Mesothelial cell of epicardium (in vitro differentiated cells): ENCODE data around the gene TSACC. TPM values are rescaled to one million over a fixed set of nuclear protein-coding genes. Genes with fewer than 3 reads are reported as not detected.
"Not testable (repeated sequence)": the region's sequence is repeated elsewhere in the genome, so short reads cannot be mapped to it uniquely, and the experiment has no call there.

ENCODE experiments used
- DNase-seq, 2 experiments: peaks; one replicate each; pipeline ENCODE4 v3.0.0; 2021; ENCODE audit warnings: low spot score in 2 of 2; ENCODE audit not compliant: unreplicated experiment in 2 of 2
- H3K27ac Mint-ChIP-seq: 2 replicates; pipeline ENCODE4 v1.8.0; 2021; ENCODE audit warnings: mixed read lengths
- H3K27me3 Mint-ChIP-seq: 2 replicates; pipeline ENCODE4 v1.8.0; 2021; ENCODE audit warnings: low read depth, mixed read lengths
- H3K36me3 Mint-ChIP-seq: 2 replicates; pipeline ENCODE4 v1.8.0; 2021; ENCODE audit warnings: mixed read lengths
- H3K4me1 Mint-ChIP-seq: 2 replicates; pipeline ENCODE4 v1.8.0; 2021; ENCODE audit warnings: mixed read lengths
- H3K4me3 Mint-ChIP-seq: 2 replicates; pipeline ENCODE4 v1.8.0; 2021; ENCODE audit warnings: mild to moderate bottlenecking, moderate library complexity, mixed read lengths
- H3K9me3 Mint-ChIP-seq: 2 replicates; pipeline ENCODE4 v1.8.0; 2021; ENCODE audit warnings: mixed read lengths
- total RNA-seq: library from RNA; stranded (reverse); gene quantifications from 3 replicates; pipeline ENCODE4 v1.2.1, GENCODE V29; 2021
- TF ChIP-seq, protein P1 (sequence below): fragments of 200-600 bp; sonication (generic); IDR thresholded peaks from one replicate; pipeline ENCODE4 v1.5.0; 2021; ENCODE audit warnings: antibody characterized with exemption; ENCODE audit not compliant: unreplicated experiment

Gene TSACC
- total RNA-seq, 1 donor from 2014 or later, result not detected

DNA sequence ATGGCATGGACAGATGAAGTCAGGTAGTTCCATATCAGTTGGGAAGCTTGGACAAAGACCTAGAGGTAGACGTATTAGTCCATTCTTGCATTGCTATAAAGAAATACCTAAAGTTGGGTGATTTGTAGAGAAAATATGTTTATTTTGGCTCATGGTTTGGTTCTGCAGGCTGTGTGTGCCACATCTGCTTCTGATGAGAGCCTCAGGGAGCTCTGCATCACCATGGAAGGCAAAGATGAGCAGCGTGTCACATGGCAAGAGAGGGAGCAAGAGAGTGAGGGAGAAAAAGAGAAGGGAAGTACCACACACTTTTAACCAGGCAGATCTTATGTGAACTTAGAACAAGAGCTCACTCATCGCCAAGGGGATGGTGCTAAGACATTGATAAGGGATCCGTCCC, 9.0 kb downstream of the TSACC start:
- no peaks in the 10 kb centered on the region for H3K36me3 Mint-ChIP-seq
- H3K9me3 Mint-ChIP-seq, result no peaks in the 10 kb centered on the region
- H3K4me3 Mint-ChIP-seq, result no peak overlapping the region
- H3K4me1 Mint-ChIP-seq, result peaks cover 31% of the 10 kb centered on the region
- TF ChIP-seq, protein P1, sequence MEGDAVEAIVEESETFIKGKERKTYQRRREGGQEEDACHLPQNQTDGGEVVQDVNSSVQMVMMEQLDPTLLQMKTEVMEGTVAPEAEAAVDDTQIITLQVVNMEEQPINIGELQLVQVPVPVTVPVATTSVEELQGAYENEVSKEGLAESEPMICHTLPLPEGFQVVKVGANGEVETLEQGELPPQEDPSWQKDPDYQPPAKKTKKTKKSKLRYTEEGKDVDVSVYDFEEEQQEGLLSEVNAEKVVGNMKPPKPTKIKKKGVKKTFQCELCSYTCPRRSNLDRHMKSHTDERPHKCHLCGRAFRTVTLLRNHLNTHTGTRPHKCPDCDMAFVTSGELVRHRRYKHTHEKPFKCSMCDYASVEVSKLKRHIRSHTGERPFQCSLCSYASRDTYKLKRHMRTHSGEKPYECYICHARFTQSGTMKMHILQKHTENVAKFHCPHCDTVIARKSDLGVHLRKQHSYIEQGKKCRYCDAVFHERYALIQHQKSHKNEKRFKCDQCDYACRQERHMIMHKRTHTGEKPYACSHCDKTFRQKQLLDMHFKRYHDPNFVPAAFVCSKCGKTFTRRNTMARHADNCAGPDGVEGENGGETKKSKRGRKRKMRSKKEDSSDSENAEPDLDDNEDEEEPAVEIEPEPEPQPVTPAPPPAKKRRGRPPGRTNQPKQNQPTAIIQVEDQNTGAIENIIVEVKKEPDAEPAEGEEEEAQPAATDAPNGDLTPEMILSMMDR, result no peak
- peaks cover 4% of the 10 kb centered on the region for H3K27me3 Mint-ChIP-seq
- H3K27ac Mint-ChIP-seq, result no peak overlapping the region
- DNase-seq, result no peak

DNA sequence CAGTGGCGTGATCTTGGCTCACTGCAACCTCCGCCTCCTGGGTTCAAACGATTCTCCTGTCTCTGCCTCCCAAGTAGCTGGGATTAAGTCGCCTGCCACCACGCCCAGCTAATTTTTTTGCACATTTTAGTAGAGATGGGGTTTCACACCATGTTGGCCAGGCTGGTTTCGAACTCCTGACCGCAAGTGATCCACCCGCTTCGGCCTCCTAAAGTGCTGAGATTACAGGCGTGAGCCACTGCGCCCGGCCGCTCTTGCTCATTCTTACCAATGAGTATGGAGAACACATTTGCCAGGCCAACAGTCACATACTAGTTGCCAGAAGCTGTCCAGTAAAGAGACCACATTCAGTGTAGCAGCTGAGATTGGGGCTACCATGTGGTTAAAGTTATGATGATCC, 14.2 kb downstream of the TSACC start:
- peaks cover 19% of the 10 kb centered on the region for H3K27me3 Mint-ChIP-seq
- DNase-seq, H3K36me3 Mint-ChIP-seq, H3K4me3 Mint-ChIP-seq, H3K27ac Mint-ChIP-seq, H3K9me3 Mint-ChIP-seq, H3K4me1 Mint-ChIP-seq: not testable (repeated sequence)

- TF ChIP-seq, protein P1, result no peak
- Mint-ChIP-seq H3K36me3 (no peaks in the 10 kb centered on the region), H3K27ac (no peak overlapping the region), H3K9me3 (peaks cover 7% of the 10 kb centered on the region), H3K27me3 (peaks cover 25% of the 10 kb centered on the region), H3K4me3 (no peak overlapping the region), H3K4me1 (peaks cover 7% of the 10 kb centered on the region)
- no peak for DNase-seq
Measured at GRCh38 chr1:156356262-156356874, 18.0 kb downstream of the TSACC start.

DNA sequence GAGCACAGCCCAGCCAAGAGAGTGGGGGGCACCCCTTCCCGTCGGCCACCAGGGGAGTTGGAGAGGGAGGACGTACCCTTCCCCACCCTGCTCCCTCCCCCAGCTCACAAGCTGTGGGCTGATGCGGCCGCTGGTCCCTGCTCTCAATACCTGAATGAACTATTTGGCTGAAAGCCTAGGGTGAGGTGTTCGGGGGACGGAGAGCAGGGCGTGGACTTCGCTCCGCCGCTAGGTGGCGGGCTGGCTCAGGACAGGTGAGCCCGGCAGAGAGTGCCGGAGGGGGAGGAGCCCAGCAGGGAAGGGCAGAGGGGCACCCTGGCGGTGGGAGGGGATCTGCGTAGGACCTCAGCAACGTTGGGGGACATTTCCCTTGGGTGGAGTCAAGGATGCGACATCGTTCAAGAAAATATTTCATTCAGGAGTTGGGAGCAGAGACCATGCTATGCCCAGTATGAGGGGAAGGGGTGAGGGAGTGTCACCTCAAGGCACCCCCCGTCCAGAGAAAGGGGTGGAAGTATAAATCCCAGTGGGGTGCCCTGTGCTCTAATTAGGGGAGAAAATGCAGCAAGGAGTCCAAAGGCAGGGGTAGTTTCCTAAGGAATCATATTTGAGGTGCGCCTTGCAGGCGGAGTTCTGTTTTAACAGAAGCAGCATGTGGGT, 18.7 kb downstream of the TSACC start:
- Mint-ChIP-seq H3K4me3 (peak overlapping the region; percentile 43), H3K9me3 (peaks cover 7% of the 10 kb centered on the region), H3K27ac (no peak overlapping the region), H3K4me1 (peaks cover 7% of the 10 kb centered on the region), H3K27me3 (peaks cover 25% of the 10 kb centered on the region), H3K36me3 (no peaks in the 10 kb centered on the region)
- TF ChIP-seq, protein P1, result peak; percentile 81
- DNase-seq, result peak; percentile 48 to 74

GRCh38 chr1:156357977-156358376, 19.7 kb downstream of the TSACC start:
- TF ChIP-seq, protein P1, result no peak
- Mint-ChIP-seq H3K27me3 (peaks cover 25% of the 10 kb centered on the region), H3K9me3 (peaks cover 7% of the 10 kb centered on the region), H3K4me3 (no peak overlapping the region), H3K27ac (no peak overlapping the region), H3K4me1 (peaks cover 7% of the 10 kb centered on the region), H3K36me3 (no peaks in the 10 kb centered on the region)
- DNase-seq, result no peak

GRCh38 chr1:156358641-156359040, 20.3 kb downstream of the TSACC start:
- TF ChIP-seq, protein P1, result no peak
- Mint-ChIP-seq H3K4me1 (peaks cover 7% of the 10 kb centered on the region), H3K27me3 (peaks cover 25% of the 10 kb centered on the region), H3K36me3 (no peaks in the 10 kb centered on the region), H3K9me3 (peaks cover 7% of the 10 kb centered on the region), H3K4me3 (no peak overlapping the region), H3K27ac (no peak overlapping the region)
- no peak for DNase-seq
